GM23338 (cell line): ENCODE measurements around the gene KCNT2. TPM values are rescaled to one million over a fixed set of nuclear protein-coding genes. Genes with fewer than 3 reads are reported as not detected.
A peak's percentile ranks its signal among the peaks of the same experiment; 100 is the strongest.

ENCODE experiments used
- ATAC-seq: fragments of 200-7000 bp; cut with Tn5 transposase; 3 replicates; pipeline ENCODE4 v1.9.1; 2020
- DNase-seq: peaks from one replicate; pipeline ENCODE4 v3.0.0-alpha.2; 2015; ENCODE audit warnings: low spot score
- H2AFZ ChIP-seq: fragments of 200-600 bp; sonication (generic); 2 replicates; pipeline ENCODE4 v1.8.0; 2016; ENCODE audit warnings: antibody characterized with exemption, mild to moderate bottlenecking, moderate library complexity
- H3F3A ChIP-seq: fragments of 200-600 bp; sonication (generic); replicated peaks from 2 replicates; pipeline ENCODE4 v1.8.0; 2017; ENCODE audit warnings: antibody characterized with exemption, mixed run types, low read depth
- H3K27ac ChIP-seq: fragments of 200-600 bp; sonication (generic); 2 replicates; pipeline ENCODE4 v1.6.1; 2016; ENCODE audit warnings: low read depth
- H3K27me3 ChIP-seq: fragments of 200-600 bp; sonication (generic); 2 replicates; pipeline ENCODE4 v1.8.0; 2016; ENCODE audit warnings: mild to moderate bottlenecking, mixed run types, moderate library complexity; ENCODE audit not compliant: insufficient read depth
- H3K36me3 ChIP-seq: fragments of 200-600 bp; sonication (generic); 2 replicates; pipeline ENCODE4 v1.8.0; 2016; ENCODE audit warnings: mild to moderate bottlenecking; ENCODE audit not compliant: insufficient read depth
- H3K4me1 ChIP-seq: fragments of 200-600 bp; sonication (generic); 2 replicates; pipeline ENCODE4 v1.8.0; 2016; ENCODE audit warnings: mild to moderate bottlenecking, moderate library complexity; ENCODE audit not compliant: insufficient read depth
- H3K4me2 ChIP-seq: fragments of 200-600 bp; sonication (generic); 2 replicates; pipeline ENCODE4 v1.7.1; 2017; ENCODE audit warnings: mixed run types
- H3K4me3 ChIP-seq: fragments of 200-600 bp; sonication (generic); 2 replicates; pipeline ENCODE4 v1.6.1; 2016; ENCODE audit warnings: mixed run types
- H3K79me2 ChIP-seq: fragments of 200-600 bp; sonication (generic); replicated peaks from 2 replicates; pipeline ENCODE4 v1.8.0; 2017; ENCODE audit warnings: mild to moderate bottlenecking; ENCODE audit not compliant: insufficient read depth
- H3K9me2 ChIP-seq: fragments of 200-600 bp; sonication (generic); 2 replicates; pipeline ENCODE4 v1.8.0; 2017; ENCODE audit not compliant: insufficient read depth
- H4K20me1 ChIP-seq: fragments of 200-600 bp; sonication (generic); replicated peaks from 2 replicates; pipeline ENCODE4 v1.8.0; 2017; ENCODE audit warnings: mild to moderate bottlenecking; ENCODE audit not compliant: insufficient read depth
- H3K27ac Mint-ChIP-seq: 2 replicates; pipeline ENCODE4 v1.8.0; 2020; ENCODE audit warnings: inconsistent platforms, mild to moderate bottlenecking, moderate library complexity, mixed read lengths
- H3K27me3 Mint-ChIP-seq: 3 replicates; pipeline ENCODE4 v1.8.0; 2022; ENCODE audit warnings: low read depth, mild to moderate bottlenecking, moderate library complexity, mixed read lengths, inconsistent platforms; ENCODE audit not compliant: insufficient read depth, poor library complexity
- H3K36me3 Mint-ChIP-seq: 3 replicates; pipeline ENCODE4 v1.8.0; 2021; ENCODE audit warnings: low read depth, mild to moderate bottlenecking, inconsistent platforms, moderate library complexity, mixed read lengths
- H3K4me1 Mint-ChIP-seq: 3 replicates; pipeline ENCODE4 v1.8.0; 2020; ENCODE audit warnings: mild to moderate bottlenecking, inconsistent platforms, mixed read lengths
- H3K4me3 Mint-ChIP-seq: 3 replicates; pipeline ENCODE4 v1.8.0; 2021; ENCODE audit warnings: moderate library complexity, mild to moderate bottlenecking, inconsistent platforms, mixed read lengths
- H3K9me3 Mint-ChIP-seq: 3 replicates; pipeline ENCODE4 v1.8.0; 2020; ENCODE audit warnings: moderate library complexity, mild to moderate bottlenecking, inconsistent platforms, mixed read lengths
- CREB1 ChIP-seq: fragments of 250-450 bp; sonication (Bioruptor Pico); IDR thresholded peaks from 2 replicates; pipeline ENCODE4 v1.5.0; 2020; ENCODE audit warnings: low read depth, mild to moderate bottlenecking, moderate library complexity
- CTCF ChIP-seq, 2 experiments: fragments of 200-600 bp in 1 of 2; sonication (generic) in 1 of 2; conservative IDR thresholded peaks; 2 replicates each; pipeline versions ENCODE4 v1.5.1 to v1.6.1; 2016 to 2017; ENCODE audit warnings: antibody characterized with exemption in 2 of 2, low read depth in 2 of 2, mild to moderate bottlenecking in 2 of 2, moderate library complexity in 1 of 2
- ETS1 ChIP-seq: IDR thresholded peaks from 2 replicates; pipeline ENCODE4 v1.6.1; 2016; ENCODE audit warnings: antibody characterized with exemption
- EZH2 ChIP-seq: fragments of 200-600 bp; sonication (generic); IDR thresholded peaks from one replicate; pipeline ENCODE4 v1.8.0; 2017; ENCODE audit warnings: antibody characterized with exemption, mild to moderate bottlenecking, low read depth; ENCODE audit not compliant: unreplicated experiment
- EZH2phosphoT487 ChIP-seq: fragments of 200-600 bp; sonication (generic); IDR thresholded peaks from one replicate; pipeline ENCODE4 v1.8.1; 2018; ENCODE audit warnings: antibody characterized with exemption; ENCODE audit not compliant: unreplicated experiment
- JUNB ChIP-seq: IDR thresholded peaks from one replicate; pipeline ENCODE4 v1.6.1; 2016; ENCODE audit warnings: antibody characterized with exemption; ENCODE audit not compliant: unreplicated experiment
- NANOG ChIP-seq: IDR thresholded peaks from 2 replicates; pipeline ENCODE4 v1.6.1; 2016; ENCODE audit warnings: antibody characterized with exemption, borderline replicate concordance
- POLR2AphosphoS5 ChIP-seq: IDR thresholded peaks from 2 replicates; pipeline ENCODE4 v1.6.1; 2016; ENCODE audit warnings: antibody characterized with exemption, low read depth
- REST ChIP-seq: IDR thresholded peaks from one replicate; pipeline ENCODE4 v1.6.1; 2018; ENCODE audit warnings: antibody characterized with exemption; ENCODE audit not compliant: unreplicated experiment
- STAT1 ChIP-seq: IDR thresholded peaks from one replicate; pipeline ENCODE4 v1.6.1; 2016; ENCODE audit warnings: antibody characterized with exemption; ENCODE audit not compliant: unreplicated experiment
- ZNF114 ChIP-seq: fragments of 250-450 bp; sonication (Bioruptor Pico); IDR thresholded peaks from 2 replicates; pipeline ENCODE4 v1.5.0; 2020; ENCODE audit warnings: mild to moderate bottlenecking, moderate library complexity
- ZNF331 ChIP-seq: fragments of 250-450 bp; sonication (Bioruptor Pico); IDR thresholded peaks from 2 replicates; pipeline ENCODE4 v1.5.0; 2020; ENCODE audit warnings: low read depth, mild to moderate bottlenecking, moderate library complexity
- polyA plus RNA-seq: library from polyadenylated mRNA; unstranded; fragments of >200 nt; fragmentation: Nextera tagmentation; extraction: Ambion mirVana; gene quantifications from 2 replicates; pipeline ENCODE4 v1.2.1, GENCODE V29; 2016
- total RNA-seq: library from RNA; depleted of rRNA; stranded (reverse); fragments of >200 nt; shearing (Covaris generic); gene quantifications from 2 replicates; pipeline ENCODE4 v1.2.3, GENCODE V29; 2014

Gene KCNT2
- total and polyA plus RNA-seq, 2 experiments from 2014 or later: 5.4 to 13.4 TPM

GRCh38 chr1:196393742-196394141 lies 214.5 kb downstream of the KCNT2 start:
- DNase-seq (no peak), ATAC-seq (no peak)
- TF ChIP-seq JUNB (no peak), STAT1 (no peak), REST (no peak), CTCF (conservative IDR thresholded peaks at IDR 0.05; ENCODE audit: low read depth in 2 of 2) (no peak), EZH2 (no peak), POLR2AphosphoS5 (no peak), CREB1 (CRISPR knock-in tag) (no peak), NANOG (no peak), EZH2phosphoT487 (no peak), ZNF114 (CRISPR knock-in tag) (no peak), ETS1 (no peak), ZNF331 (CRISPR knock-in tag) (no peak)
- Histone ChIP-seq H3F3A (no peaks in the 10 kb centered on the region), H4K20me1 (no peaks in the 10 kb centered on the region), H3K4me3 (no peak overlapping the region), H3K79me2 (no peaks in the 10 kb centered on the region), H3K27me3 (no peaks in the 10 kb centered on the region), H3K27ac (no peak overlapping the region), H3K36me3 (no peaks in the 10 kb centered on the region), H2AFZ (no peak overlapping the region), H3K4me2 (no peak overlapping the region), H3K4me1 (no peaks in the 10 kb centered on the region), H3K9me2 (no peaks in the 10 kb centered on the region)
- Mint-ChIP-seq H3K9me3 (no peaks in the 10 kb centered on the region), H3K4me3 (no peak overlapping the region), H3K4me1 (peaks cover 12% of the 10 kb centered on the region; the same call in 2 of the 3 replicates), H3K27me3 (no peaks in the 10 kb centered on the region), H3K36me3 (no peaks in the 10 kb centered on the region; the same call in 2 of the 3 replicates), H3K27ac (peak overlapping the region; percentile 82)
